AG04449 (cell line): ENCODE results near the gene PLP1.

ENCODE experiments used
- CTCF ChIA-PET: fragments of 350-600 bp; formaldehyde crosslinking; extraction: SDS; loops from one replicate; lab custom pipeline; 2021; ENCODE audit warnings: antibody characterized with exemption; lab: Yijun Ruan, JAX
- POLR2A ChIA-PET: fragments of 400-600, 350-600 bp; formaldehyde crosslinking; extraction: SDS; loops from one replicate; lab custom pipeline; 2020; ENCODE audit warnings: antibody characterized with exemption, inconsistent platforms; lab: Yijun Ruan, JAX
- DNase-seq: peaks from one replicate; pipeline ENCODE4 v3.0.0-alpha.2; 2010; ENCODE audit warnings: low read depth, low spot score
- H3K4me3 ChIP-seq: 2 replicates; pipeline ENCODE4 v1.5.1; 2011; ENCODE audit warnings: low read depth, mild to moderate bottlenecking, control low read depth, low read length
- TF ChIP-seq, protein P1 (sequence below): IDR thresholded peaks from one replicate; pipeline ENCODE4 v1.5.1; 2011; ENCODE audit warnings: mild to moderate bottlenecking, moderate library complexity, low read length, control low read depth, inconsistent platforms; ENCODE audit not compliant: insufficient read depth; ENCODE audit errors: missing control alignments

Gene PLP1

DNA sequence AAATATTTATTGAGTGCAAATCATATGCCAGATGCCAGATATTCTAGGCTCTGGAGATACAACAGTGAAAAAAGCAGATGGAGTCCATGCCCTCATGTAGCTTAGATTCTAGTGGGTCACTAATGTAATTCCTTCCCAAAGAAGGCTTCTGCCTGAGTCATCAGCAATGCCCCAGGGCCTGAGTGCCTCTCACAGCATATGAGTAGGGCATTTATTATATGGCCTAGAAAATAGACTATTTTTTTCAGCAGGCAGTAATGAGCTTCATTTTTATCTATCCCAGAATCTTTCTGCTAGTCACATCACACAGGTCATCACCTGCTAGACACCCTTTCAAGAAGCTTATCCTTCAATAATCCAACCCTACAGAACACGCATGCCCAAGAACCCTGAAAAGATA is 43.6 kb upstream of the PLP1 start:
- ChIA-PET POLR2A (no interaction called here), CTCF (no interaction called here)
- DNase-seq, result no peak
- no peak overlapping the region for H3K4me3 ChIP-seq
- TF ChIP-seq, protein P1, sequence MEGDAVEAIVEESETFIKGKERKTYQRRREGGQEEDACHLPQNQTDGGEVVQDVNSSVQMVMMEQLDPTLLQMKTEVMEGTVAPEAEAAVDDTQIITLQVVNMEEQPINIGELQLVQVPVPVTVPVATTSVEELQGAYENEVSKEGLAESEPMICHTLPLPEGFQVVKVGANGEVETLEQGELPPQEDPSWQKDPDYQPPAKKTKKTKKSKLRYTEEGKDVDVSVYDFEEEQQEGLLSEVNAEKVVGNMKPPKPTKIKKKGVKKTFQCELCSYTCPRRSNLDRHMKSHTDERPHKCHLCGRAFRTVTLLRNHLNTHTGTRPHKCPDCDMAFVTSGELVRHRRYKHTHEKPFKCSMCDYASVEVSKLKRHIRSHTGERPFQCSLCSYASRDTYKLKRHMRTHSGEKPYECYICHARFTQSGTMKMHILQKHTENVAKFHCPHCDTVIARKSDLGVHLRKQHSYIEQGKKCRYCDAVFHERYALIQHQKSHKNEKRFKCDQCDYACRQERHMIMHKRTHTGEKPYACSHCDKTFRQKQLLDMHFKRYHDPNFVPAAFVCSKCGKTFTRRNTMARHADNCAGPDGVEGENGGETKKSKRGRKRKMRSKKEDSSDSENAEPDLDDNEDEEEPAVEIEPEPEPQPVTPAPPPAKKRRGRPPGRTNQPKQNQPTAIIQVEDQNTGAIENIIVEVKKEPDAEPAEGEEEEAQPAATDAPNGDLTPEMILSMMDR, result no peak

DNA sequence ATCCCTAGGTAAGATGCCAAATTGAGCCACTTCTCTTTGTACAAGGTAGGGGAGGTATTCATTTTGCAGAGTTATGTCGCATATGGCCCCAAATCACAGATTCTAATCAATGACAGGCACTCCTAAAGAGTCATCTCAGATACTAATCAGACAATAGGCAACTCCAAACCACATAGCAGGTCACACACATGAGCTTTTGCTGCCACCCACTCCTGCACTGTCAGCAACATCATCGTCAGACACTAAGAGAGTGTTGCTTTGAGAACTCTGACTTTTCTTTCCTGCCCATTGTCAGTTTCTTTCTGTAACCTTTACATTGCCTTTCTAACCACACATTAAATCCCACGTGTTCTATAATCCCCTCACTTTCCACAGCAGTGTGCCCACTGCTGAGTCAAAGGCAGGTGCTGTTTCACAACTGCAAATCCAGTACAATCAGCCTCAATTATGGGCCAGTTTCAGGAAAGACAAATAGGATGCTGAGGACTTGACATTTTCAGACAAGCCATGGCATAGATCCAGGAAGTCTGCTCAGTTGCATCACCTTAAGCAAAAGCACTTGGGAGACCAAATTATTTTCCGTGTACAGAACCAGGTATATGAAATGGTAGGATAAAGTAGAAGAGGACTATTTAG is 42.4 kb upstream of the PLP1 start:
- POLR2A ChIA-PET, result no interaction called here

DNA sequence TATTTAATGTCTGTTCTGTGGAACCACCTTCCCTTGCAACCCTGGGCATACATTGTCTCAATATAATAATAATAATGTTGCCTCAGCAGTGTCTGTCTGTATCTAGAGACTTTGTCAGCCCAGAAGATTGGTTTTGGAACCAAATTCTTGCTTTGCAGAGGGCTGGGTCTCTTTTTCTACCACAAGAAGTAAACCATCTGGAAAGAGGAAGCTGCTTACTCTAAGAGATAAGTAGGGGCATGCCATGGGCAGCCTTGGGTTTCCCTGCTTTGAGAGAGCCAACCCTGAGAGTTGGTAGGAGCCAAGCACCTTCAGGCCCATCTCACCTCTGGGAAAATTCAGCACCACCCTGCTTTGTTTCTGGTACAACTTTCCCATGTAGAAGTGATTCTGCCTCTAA is 38.9 kb upstream of the PLP1 start:
- ChIA-PET POLR2A (no interaction called here), CTCF (interaction anchor here (1.4 kb wide), 1 partner anchor 27 kb away, joined by 4 read pairs; the partner anchor contains the start of gene TMEM31)
- H3K4me3 ChIP-seq, result no peak overlapping the region
- TF ChIP-seq, protein P1, result no peak
- no peak for DNase-seq

More for the DNA sequence above, 42.4 kb upstream of the PLP1 start:
- no peak overlapping the region for H3K4me3 ChIP-seq
- no peak for DNase-seq
- TF ChIP-seq, protein P1, result no peak
- CTCF ChIA-PET, result no interaction called here

DNA sequence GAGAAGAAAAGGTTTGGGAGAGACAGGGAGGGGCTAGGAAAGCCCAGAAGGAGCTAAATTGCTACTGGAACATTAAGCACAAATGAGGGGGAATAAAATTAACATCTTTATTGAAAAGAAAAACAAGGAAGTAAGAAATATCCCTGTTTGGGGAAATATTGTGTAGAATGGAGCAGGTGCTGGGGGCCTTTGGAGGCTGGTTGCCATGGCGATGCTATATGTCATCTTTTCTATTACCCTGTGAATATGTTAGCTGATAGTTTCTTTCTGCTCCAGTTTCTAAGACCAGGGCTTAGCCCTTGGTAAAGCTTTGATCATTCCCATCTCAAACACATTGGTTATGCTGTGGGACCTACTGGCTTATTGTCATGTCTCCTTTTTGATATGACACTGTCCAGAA is 37.2 kb upstream of the PLP1 start:
- POLR2A ChIA-PET, result no interaction called here
- DNase-seq, result no peak
- H3K4me3 ChIP-seq, result no peak overlapping the region
- CTCF ChIA-PET, result interaction anchor here (1.2 kb wide), 1 partner anchor 11 kb away, joined by 4 read pairs; no protein-coding TSS in a partner anchor
- TF ChIP-seq, protein P1, result no peak

DNA sequence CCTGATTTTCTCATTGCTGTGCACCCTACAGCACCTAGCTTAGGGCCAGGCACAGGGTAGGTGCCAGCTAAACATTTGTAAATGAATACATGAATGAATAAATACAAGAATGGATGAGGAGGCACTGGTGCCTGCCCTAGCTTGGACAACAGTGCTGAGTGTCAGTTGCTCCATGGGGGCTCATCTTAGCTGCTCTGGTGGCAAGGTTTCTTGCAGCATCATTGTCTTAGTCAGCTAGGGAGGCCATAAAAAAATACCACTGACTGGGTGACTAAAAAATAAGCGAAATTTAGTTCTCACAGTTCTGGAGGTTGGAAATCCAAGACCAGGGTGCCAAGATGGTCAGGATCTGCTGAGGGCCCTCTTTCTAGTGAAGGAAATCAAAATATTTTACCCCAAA is 34.8 kb upstream of the PLP1 start:
- TF ChIP-seq, protein P1, result no peak
- H3K4me3 ChIP-seq, result no peak overlapping the region
- ChIA-PET POLR2A (no interaction called here), CTCF (no interaction called here)
- DNase-seq, result no peak

DNA sequence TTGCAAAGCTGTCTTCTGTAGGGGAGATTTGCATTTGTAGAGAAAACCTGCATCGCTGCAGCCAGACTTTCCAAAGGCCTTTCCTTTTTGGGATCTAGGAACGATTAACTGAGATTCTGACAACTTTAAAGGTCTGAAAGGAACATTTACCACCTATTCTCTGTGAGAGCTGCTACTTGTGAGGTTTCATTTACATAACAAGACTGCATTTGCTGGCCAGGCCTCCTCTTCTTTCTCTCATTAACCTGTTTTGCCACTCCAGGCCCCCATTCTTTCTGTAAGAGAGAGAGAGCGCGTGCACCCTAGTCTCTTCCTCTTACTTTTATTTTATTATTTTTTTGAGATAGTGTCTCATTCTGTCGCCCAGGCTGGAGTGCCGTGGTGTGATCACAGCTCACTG is 34.3 kb upstream of the PLP1 start:
- no peak overlapping the region for H3K4me3 ChIP-seq
- DNase-seq, result no peak
- POLR2A ChIA-PET, result no interaction called here
- CTCF ChIA-PET, result no interaction called here
- TF ChIP-seq, protein P1, result no peak
